Measurements from ENCODE around the gene MCF2L.

The MCF2L gene

GRCh38 chr13:112965573-112966115, 3.4 kb upstream of the MCF2L start:
- DNase-seq = no peak

- DNase-seq = no peak
Measured at GRCh38 chr13:112966776-112967175, 2.2 kb upstream of the MCF2L start.

- DNase-seq = no peak
Measured at GRCh38 chr13:112967686-112968379, 1.2 kb upstream of the MCF2L start.

- DNase-seq = peak; percentile 49
Measured at GRCh38 chr13:112968380-112968909, 569 bp upstream of the MCF2L start.

GRCh38 chr13:112969692-112970338, 801 bp downstream of the MCF2L start:
- no peak for DNase-seq

GRCh38 chr13:112970552-112971287, 1.7 kb downstream of the MCF2L start:
- no peak for DNase-seq

GRCh38 chr13:112971288-112971643, 2.3 kb downstream of the MCF2L start:
- DNase-seq = no peak

GRCh38 chr13:112972258-112972657, 3.2 kb downstream of the MCF2L start:
- DNase-seq = no peak

GRCh38 chr13:112972867-112973576, 4.0 kb downstream of the MCF2L start:
- no peak for DNase-seq

GRCh38 chr13:112973577-112973951, 4.5 kb downstream of the MCF2L start:
- DNase-seq = no peak

GRCh38 chr13:112974125-112974524, 5.1 kb downstream of the MCF2L start:
- no peak for DNase-seq

- no peak for DNase-seq
Measured at GRCh38 chr13:112974671-112975070, 5.7 kb downstream of the MCF2L start.

GRCh38 chr13:112975401-112975939, 6.5 kb downstream of the MCF2L start:
- DNase-seq = no peak

GRCh38 chr13:112976526-112976925, 7.5 kb downstream of the MCF2L start:
- no peak for DNase-seq

- no peak for DNase-seq
Measured at GRCh38 chr13:112977091-112977490, 8.1 kb downstream of the MCF2L start.

- DNase-seq = no peak
Measured at GRCh38 chr13:112977525-112977924, 8.5 kb downstream of the MCF2L start.

- no peak for DNase-seq
Measured at GRCh38 chr13:112978561-112979405, 9.8 kb downstream of the MCF2L start.

GRCh38 chr13:112979406-112979902, 10.4 kb downstream of the MCF2L start:
- DNase-seq = no peak

GRCh38 chr13:112980434-112980833, 11.4 kb downstream of the MCF2L start:
- no peak for DNase-seq

- no peak for DNase-seq
Measured at GRCh38 chr13:112981451-112981850, 12.4 kb downstream of the MCF2L start.

- no peak for DNase-seq
Measured at GRCh38 chr13:112982281-112983041, 13.4 kb downstream of the MCF2L start.

Measured in stimulated activated CD4-positive, alpha-beta T cell treated with anti-CD3 and anti-CD28 coated beads, Interleukin-15, amount 100 ng/mL, for 24 hours (primary cell).